Smooth muscle cell (in vitro differentiated cells): ENCODE data around the gene TSPAN13. TPM values are rescaled to one million over a fixed set of nuclear protein-coding genes. Genes with fewer than 3 reads are reported as not detected.

ENCODE experiments used
- DNase-seq: peaks from one replicate; lab custom pipeline; 2025; ENCODE audit not compliant: unreplicated experiment; lab: John Stamatoyannopoulos, UW
- H2AFZ ChIP-seq: fragments of 200-600 bp; sonication (generic); 2 replicates; pipeline ENCODE4 v1.6.0; 2016; ENCODE audit warnings: antibody characterized with exemption, low read depth, mild to moderate bottlenecking
- H3F3A ChIP-seq: fragments of 200-600 bp; sonication (generic); 2 replicates; pipeline ENCODE4 v1.6.0; 2017; ENCODE audit warnings: antibody characterized with exemption, low read depth
- H3K27ac ChIP-seq: fragments of 200-600 bp; sonication (generic); 2 replicates; pipeline ENCODE4 v1.5.1; 2016; ENCODE audit warnings: low read depth, mild to moderate bottlenecking
- H3K27me3 ChIP-seq: fragments of 200-600 bp; sonication (generic); 2 replicates; pipeline ENCODE4 v1.6.1; 2016; ENCODE audit warnings: low read depth, mild to moderate bottlenecking
- H3K36me3 ChIP-seq: fragments of 200-600 bp; sonication (generic); 2 replicates; pipeline ENCODE4 v1.5.1; 2016; ENCODE audit warnings: low read depth
- H3K4me1 ChIP-seq: fragments of 200-600 bp; sonication (generic); 2 replicates; pipeline ENCODE4 v1.5.1; 2016; ENCODE audit warnings: low read depth
- H3K4me2 ChIP-seq: fragments of 200-600 bp; sonication (generic); 2 replicates; pipeline ENCODE4 v1.6.0; 2016; ENCODE audit warnings: mild to moderate bottlenecking
- H3K4me3 ChIP-seq: fragments of 200-600 bp; sonication (generic); 2 replicates; pipeline ENCODE4 v1.5.1; 2016; ENCODE audit warnings: mild to moderate bottlenecking
- H3K79me2 ChIP-seq: fragments of 200-600 bp; sonication (generic); 2 replicates; pipeline ENCODE4 v1.6.0; 2016; ENCODE audit warnings: low read depth, mild to moderate bottlenecking
- H3K9ac ChIP-seq: fragments of 200-600 bp; sonication (generic); 2 replicates; pipeline ENCODE4 v1.6.0; 2016; ENCODE audit warnings: low read depth
- H3K9me3 ChIP-seq: fragments of 200-600 bp; sonication (generic); replicated peaks from 2 replicates; pipeline ENCODE4 v1.5.1; 2016; ENCODE audit warnings: low read depth
- H4K20me1 ChIP-seq: fragments of 200-600 bp; sonication (generic); 2 replicates; pipeline ENCODE4 v1.6.0; 2016; ENCODE audit warnings: low read depth
- WGBS: methylation state at CpG from one replicate; pipeline ENCODE4 v1.1.7; 2016; ENCODE audit warnings: low lambda C conversion rate; 5-methylcytosine and 5-hydroxymethylcytosine counted together
- polyA plus RNA-seq: library from polyadenylated mRNA; unstranded; fragments of >200 nt; fragmentation: Nextera tagmentation; extraction: Ambion mirVana; gene quantifications from 2 replicates; pipeline ENCODE4 v1.2.1, GENCODE V29; 2016
- total RNA-seq: library from RNA; depleted of rRNA; stranded (reverse); fragments of >200 nt; gene quantifications from 2 replicates; pipeline ENCODE4 v1.2.3, GENCODE V29; 2014
- TF ChIP-seq, protein P1 (sequence below): fragments of 200-600 bp; sonication (generic); IDR thresholded peaks from 2 replicates; pipeline ENCODE4 v1.5.1; 2017; ENCODE audit warnings: borderline replicate concordance, mild to moderate bottlenecking, antibody characterized with exemption; ENCODE audit not compliant: insufficient read depth, poor library complexity, severe bottlenecking

Gene TSPAN13
- total and polyA plus RNA-seq, 2 experiments from 2014 or later, result 103 to 142 TPM

DNA sequence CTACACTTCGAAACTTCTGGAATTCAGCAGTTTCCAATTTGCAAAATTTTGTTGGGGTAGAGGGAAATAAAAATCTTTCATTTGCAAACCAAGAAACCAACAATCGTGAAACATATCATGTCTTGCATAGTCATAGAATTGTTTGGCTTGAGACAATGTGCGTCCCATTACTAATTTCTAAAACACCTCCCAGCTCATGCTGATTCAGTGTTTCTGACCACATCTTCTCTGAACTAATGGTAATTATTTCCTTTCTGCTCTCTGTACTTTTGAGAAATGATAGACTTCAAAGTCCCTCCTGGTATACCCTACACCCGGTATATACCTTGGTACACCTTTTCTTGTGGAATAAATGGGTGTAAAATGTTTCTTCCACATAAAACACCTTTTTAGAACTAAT, 41.8 kb upstream of the TSPAN13 start:
- TF ChIP-seq, protein P1, sequence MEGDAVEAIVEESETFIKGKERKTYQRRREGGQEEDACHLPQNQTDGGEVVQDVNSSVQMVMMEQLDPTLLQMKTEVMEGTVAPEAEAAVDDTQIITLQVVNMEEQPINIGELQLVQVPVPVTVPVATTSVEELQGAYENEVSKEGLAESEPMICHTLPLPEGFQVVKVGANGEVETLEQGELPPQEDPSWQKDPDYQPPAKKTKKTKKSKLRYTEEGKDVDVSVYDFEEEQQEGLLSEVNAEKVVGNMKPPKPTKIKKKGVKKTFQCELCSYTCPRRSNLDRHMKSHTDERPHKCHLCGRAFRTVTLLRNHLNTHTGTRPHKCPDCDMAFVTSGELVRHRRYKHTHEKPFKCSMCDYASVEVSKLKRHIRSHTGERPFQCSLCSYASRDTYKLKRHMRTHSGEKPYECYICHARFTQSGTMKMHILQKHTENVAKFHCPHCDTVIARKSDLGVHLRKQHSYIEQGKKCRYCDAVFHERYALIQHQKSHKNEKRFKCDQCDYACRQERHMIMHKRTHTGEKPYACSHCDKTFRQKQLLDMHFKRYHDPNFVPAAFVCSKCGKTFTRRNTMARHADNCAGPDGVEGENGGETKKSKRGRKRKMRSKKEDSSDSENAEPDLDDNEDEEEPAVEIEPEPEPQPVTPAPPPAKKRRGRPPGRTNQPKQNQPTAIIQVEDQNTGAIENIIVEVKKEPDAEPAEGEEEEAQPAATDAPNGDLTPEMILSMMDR, result no peak
- H3K4me2 ChIP-seq, result no peak overlapping the region
- WGBS, result 70% methylated on average over 4 of the region's 4 CpGs

DNA sequence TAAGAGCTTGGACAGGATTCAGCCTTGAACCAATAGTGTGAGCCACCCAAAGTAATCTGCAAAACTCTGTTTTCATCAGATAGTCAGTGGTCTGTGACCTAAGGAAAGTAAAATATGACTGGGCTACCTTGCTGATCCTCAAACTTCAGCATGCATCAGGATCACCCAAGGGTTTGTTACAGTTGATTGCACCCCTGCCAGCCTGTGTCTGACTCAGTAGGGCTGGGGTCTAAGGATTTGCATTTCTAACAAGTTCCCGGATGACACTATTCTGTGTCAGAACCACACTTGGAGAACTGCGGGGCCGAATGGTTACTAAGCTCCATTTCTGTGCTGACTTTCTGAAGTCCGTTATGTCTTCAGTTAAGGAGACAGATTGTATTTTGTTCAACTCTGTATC, 40.6 kb upstream of the TSPAN13 start:
- Histone ChIP-seq H3K36me3 (no peaks in the 10 kb centered on the region), H3K9me3 (no peaks in the 10 kb centered on the region), H3K4me3 (no peak overlapping the region), H2AFZ (no peak overlapping the region), H3K4me1 (peaks cover 3% of the 10 kb centered on the region), H3K4me2 (no peak overlapping the region), H3K9ac (no peak overlapping the region), H3F3A (no peaks in the 10 kb centered on the region), H3K27me3 (no peaks in the 10 kb centered on the region), H4K20me1 (no peaks in the 10 kb centered on the region), H3K27ac (no peak overlapping the region), H3K79me2 (no peaks in the 10 kb centered on the region)
- TF ChIP-seq, protein P1, result no peak
- WGBS, result 74% methylated on average over 4 of the region's 4 CpGs
- DNase-seq, result no peak

More for the DNA sequence above, 41.8 kb upstream of the TSPAN13 start:
- Histone ChIP-seq H3K9me3 (no peaks in the 10 kb centered on the region), H3F3A (no peaks in the 10 kb centered on the region), H3K4me3 (no peak overlapping the region), H3K79me2 (no peaks in the 10 kb centered on the region), H3K4me1 (peaks cover 3% of the 10 kb centered on the region), H3K36me3 (no peaks in the 10 kb centered on the region), H4K20me1 (no peaks in the 10 kb centered on the region), H3K27ac (peak overlapping the region; percentile 45), H3K9ac (no peak overlapping the region), H2AFZ (no peak overlapping the region), H3K27me3 (no peaks in the 10 kb centered on the region)
- no peak for DNase-seq

DNA sequence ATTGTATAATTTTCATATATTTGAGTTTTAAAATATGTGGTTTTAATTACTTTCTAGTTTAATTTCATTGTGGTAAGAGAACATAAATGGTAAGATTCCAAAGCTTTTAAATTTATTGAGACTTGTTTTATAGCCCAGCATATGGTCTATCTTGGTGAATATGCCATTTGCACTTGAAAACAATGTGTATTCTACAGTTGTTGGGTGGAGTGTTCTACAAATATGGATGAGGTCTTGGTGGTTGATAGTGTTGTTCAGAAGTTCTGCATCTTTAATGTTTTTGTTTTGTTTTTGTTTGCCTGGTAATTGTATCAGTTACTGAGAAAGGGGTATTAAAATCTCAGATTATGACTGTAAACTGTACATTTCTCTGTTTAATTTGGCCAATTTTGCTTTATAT, 37.6 kb upstream of the TSPAN13 start:
- Histone ChIP-seq H3K4me2 (no peak overlapping the region), H3K36me3 (no peaks in the 10 kb centered on the region), H3F3A (no peaks in the 10 kb centered on the region), H3K4me3 (no peak overlapping the region), H2AFZ (no peak overlapping the region), H3K79me2 (no peaks in the 10 kb centered on the region), H4K20me1 (no peaks in the 10 kb centered on the region), H3K27me3 (no peaks in the 10 kb centered on the region), H3K9me3 (no peaks in the 10 kb centered on the region), H3K27ac (no peak overlapping the region), H3K9ac (no peak overlapping the region), H3K4me1 (peaks cover 3% of the 10 kb centered on the region)
- TF ChIP-seq, protein P1, result no peak
- no peak for DNase-seq

DNA sequence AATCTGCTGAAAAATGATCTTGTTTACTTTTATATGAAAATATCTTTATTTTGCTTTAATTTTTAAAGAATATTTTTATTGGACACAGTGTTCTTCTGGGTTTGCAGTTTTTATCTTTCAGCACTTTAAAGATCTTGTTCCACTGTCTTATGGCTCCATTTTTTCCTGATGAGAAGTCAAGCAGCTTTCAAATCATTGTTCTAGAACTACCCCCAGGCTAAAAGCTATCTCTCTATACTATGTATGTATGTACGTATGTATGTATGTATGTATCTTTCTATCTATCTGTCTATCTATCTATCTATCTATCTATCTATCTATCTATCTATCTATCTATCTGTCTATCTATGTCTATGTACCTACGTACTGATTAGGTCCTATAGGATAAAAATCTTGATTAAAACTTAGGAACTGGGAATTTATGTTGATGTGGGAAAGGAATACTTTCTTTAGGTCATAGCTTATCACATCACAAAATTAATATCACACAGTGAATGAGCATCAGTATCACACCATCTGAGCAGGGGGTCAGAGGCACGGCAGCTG, 35.4 kb upstream of the TSPAN13 start:
- Histone ChIP-seq H3K36me3 (no peaks in the 10 kb centered on the region), H3K9me3 (no peaks in the 10 kb centered on the region), H3F3A (no peaks in the 10 kb centered on the region), H3K9ac (no peak overlapping the region), H3K4me3 (no peak overlapping the region), H3K4me1 (no peaks in the 10 kb centered on the region), H2AFZ (no peak overlapping the region), H3K27ac (peak overlapping the region; percentile 31), H4K20me1 (no peaks in the 10 kb centered on the region), H3K27me3 (no peaks in the 10 kb centered on the region), H3K79me2 (no peaks in the 10 kb centered on the region), H3K4me2 (no peak overlapping the region)
- 87% methylated on average over 3 of the region's 3 CpGs for WGBS
- TF ChIP-seq, protein P1, result no peak
- DNase-seq, result no peak
